A549 (cell line): ENCODE measurements around the gene TRIOBP. TPM values are rescaled to one million over a fixed set of nuclear protein-coding genes. Genes with fewer than 3 reads are reported as not detected.

Source experiments
- ATAC-seq, 2 experiments: fragments of 200-7000 bp in 1 of 2; fragments of >200 bp in 1 of 2; cut with Nextera tagmentation in 1 of 2; cut with Tn5 transposase in 1 of 2; 3 replicates each; pipeline versions ENCODE4 v1.8.0 to v1.9.1; 2018 to 2020; ENCODE audit warnings: mild to moderate bottlenecking in 1 of 2, moderate library complexity in 1 of 2
- CTCF ChIA-PET: fragments of 300-600 bp; sonication (Branson Sonifier 250); formaldehyde crosslinking; extraction: SDS; loops from one replicate; lab custom pipeline; 2021; ENCODE audit warnings: antibody characterized with exemption, inconsistent platforms; lab: Yijun Ruan, JAX
- POLR2A ChIA-PET: fragments of 350-600 bp; formaldehyde crosslinking; extraction: SDS; loops from one replicate; lab custom pipeline; 2021; ENCODE audit warnings: antibody characterized with exemption, inconsistent platforms; lab: Yijun Ruan, JAX
- DNase-seq, 2 experiments: peaks; one replicate each; pipeline versions ENCODE4 v3.0.0 to v3.0.0-alpha.2; 2011 to 2016; ENCODE audit warnings: low read depth in 1 of 2, low spot score in 1 of 2
- FAIRE-seq: peaks from 2 replicates; lab custom pipeline; 2011; peaks lifted over from hg19 to GRCh38; lab: Jason Lieb, UNC
- H3K27ac ChIP-seq, 2 experiments: fragments of >200 bp; sonication (Bioruptor Twin); formaldehyde crosslinking; 3 replicates each; pipeline ENCODE4 v1.5.1; 2016 to 2017
- H3K4me1 ChIP-seq: fragments of >200 bp; sonication (Bioruptor Twin); formaldehyde crosslinking; 3 replicates; pipeline ENCODE4 v1.6.1; 2016
- H3K4me2 ChIP-seq: fragments of >200 bp; sonication (Bioruptor Twin); formaldehyde crosslinking; 3 replicates; pipeline ENCODE4 v1.6.1; 2016
- H3K4me3 ChIP-seq: fragments of >200 bp; sonication (Bioruptor Twin); formaldehyde crosslinking; 3 replicates; pipeline ENCODE4 v1.5.1; 2016
- H3K9me3 ChIP-seq: fragments of >200 bp; sonication (Bioruptor Twin); formaldehyde crosslinking; 3 replicates; pipeline ENCODE4 v1.6.1; 2016
- CEBPB ChIP-seq, 2 experiments: fragments of >200 bp in 1 of 2; sonication (Bioruptor Twin) in 1 of 2; formaldehyde crosslinking in 1 of 2; IDR thresholded peaks; 2 replicates each; pipeline ENCODE4 v1.6.1; 2012 to 2016
- MYC ChIP-seq: IDR thresholded peaks from 2 replicates; pipeline ENCODE4 v1.6.1; 2012; ENCODE audit warnings: mild to moderate bottlenecking, inconsistent platforms, low read length, improper control_type of control experiment, borderline replicate concordance
- PBX3 ChIP-seq: IDR thresholded peaks from 2 replicates; pipeline ENCODE4 v1.6.1; 2012
- WGBS: methylation state at CpG from one replicate; pipeline ENCODE4 v1.1.6; 2017; ENCODE audit errors: missing lambda C conversion rate; 5-methylcytosine and 5-hydroxymethylcytosine counted together
- polyA plus RNA-seq, 4 experiments: library from polyadenylated mRNA; depleted of rRNA in 3 of 4; stranded (reverse); fragments of >200 nt; fragmentation: RNase III in 1 of 4; extraction: RNeasy Plus Mini Kit Qiagen cat#74134 plus additional on column Dnase treatment in 1 of 4; gene quantifications; 2 replicates in 3 of 4; 3 replicates in 1 of 4; pipeline ENCODE4 v1.2.3, GENCODE V29; 2011 to 2017
- small RNA-seq, 6 experiments: library from RNA; depleted of rRNA; stranded (forward); fragments of <200 nt; gene quantifications; one replicate each; pipeline ENCODE3, GENCODE V24; 2012

Gene TRIOBP
- polyA plus RNA-seq, 2 of the 4 experiments (the other 2 are of a cell fraction), result 15.7 to 26.0 TPM

GRCh38 chr22:37824674-37825641, 128.1 kb downstream of the TRIOBP start:
- ChIA-PET POLR2A (no interaction called here), CTCF (interaction anchor here (0.6 to 3.9 kb wide), 5 partner anchors 9 to 85 kb away, joined by 3 to 18 read pairs (median 4); no protein-coding TSS in a partner anchor)
- TF ChIP-seq MYC, result no peak
- no peak for TF ChIP-seq PBX3
- TF ChIP-seq CEBPB (IDR thresholded peaks at IDR 0.05), result no peak
- no peaks in the 10 kb centered on the region for H3K4me1 ChIP-seq
- 96% methylated on average over 82 of the region's 135 CpGs for WGBS
- DNase-seq, result no peak
- ATAC-seq, result no peak
- no peaks in the 10 kb centered on the region for H3K9me3 ChIP-seq
- H3K4me3 ChIP-seq, result no peak overlapping the region
- no peak for FAIRE-seq
- H3K27ac ChIP-seq, result no peak overlapping the region
- H3K4me2 ChIP-seq, result no peak overlapping the region

Small RNA genes lying within 50 kb of the gene (small RNA-seq; reads per million reads assigned to genes)
- 0 to 1.3 (median 0) reads per million in 6 experiments for gene RN7SL385P

Other genes with a start within 250 kb of the TRIOBP start
- gene MFNG, start 210.7 kb upstream of the TRIOBP start, polyA plus RNA-seq (2011; rRNA removed), result 1.2 and 2.0 TPM in 2 replicates
- gene MFNG, start 210.7 kb upstream of the TRIOBP start, polyA plus RNA-seq (2017; fragmentation: RNase III; extraction: RNeasy Plus Mini Kit Qiagen cat#74134 plus additional on column Dnase treatment), result 1.7 to 1.8 TPM (median 1.7 TPM) in 3 replicates
- gene CARD10, start 177.6 kb upstream of the TRIOBP start, polyA plus RNA-seq (2011; rRNA removed), result 8.3 and 11.1 TPM in 2 replicates
- 14.1 to 16.1 TPM (median 15.3 TPM) in 3 replicates for gene CARD10, start 177.6 kb upstream of the TRIOBP start, polyA plus RNA-seq (2017; fragmentation: RNase III; extraction: RNeasy Plus Mini Kit Qiagen cat#74134 plus additional on column Dnase treatment)
- 12.2 and 16.0 TPM in 2 replicates for gene CDC42EP1, start 136.6 kb upstream of the TRIOBP start, polyA plus RNA-seq (2011; rRNA removed)
- 20.2 to 21.5 TPM (median 20.3 TPM) in 3 replicates for gene CDC42EP1, start 136.6 kb upstream of the TRIOBP start, polyA plus RNA-seq (2017; fragmentation: RNase III; extraction: RNeasy Plus Mini Kit Qiagen cat#74134 plus additional on column Dnase treatment)
- gene LGALS2, start 117.0 kb upstream of the TRIOBP start, polyA plus RNA-seq (2011; rRNA removed), result 1.1 and 2.0 TPM in 2 replicates
- gene LGALS2, start 117.0 kb upstream of the TRIOBP start, polyA plus RNA-seq (2017; fragmentation: RNase III; extraction: RNeasy Plus Mini Kit Qiagen cat#74134 plus additional on column Dnase treatment), result 0.45 to 0.75 TPM (median 0.63 TPM) in 3 replicates
- gene GGA1, start 88.2 kb upstream of the TRIOBP start, polyA plus RNA-seq (2011; rRNA removed), result 20.5 and 22.0 TPM in 2 replicates
- gene GGA1, start 88.2 kb upstream of the TRIOBP start, polyA plus RNA-seq (2017; fragmentation: RNase III; extraction: RNeasy Plus Mini Kit Qiagen cat#74134 plus additional on column Dnase treatment), result 23.5 to 28.4 TPM (median 26.1 TPM) in 3 replicates
- 1.6 and 1.8 TPM in 2 replicates for gene SH3BP1, start 57.4 kb upstream of the TRIOBP start, polyA plus RNA-seq (2011; rRNA removed)
- 1.6 to 2.8 TPM (median 2.7 TPM) in 3 replicates for gene SH3BP1, start 57.4 kb upstream of the TRIOBP start, polyA plus RNA-seq (2017; fragmentation: RNase III; extraction: RNeasy Plus Mini Kit Qiagen cat#74134 plus additional on column Dnase treatment)
- gene PDXP, start 38.3 kb upstream of the TRIOBP start, polyA plus RNA-seq (2011; rRNA removed), result 13.1 and 17.9 TPM in 2 replicates
- 10.5 to 11.5 TPM (median 10.8 TPM) in 3 replicates for gene PDXP, start 38.3 kb upstream of the TRIOBP start, polyA plus RNA-seq (2017; fragmentation: RNase III; extraction: RNeasy Plus Mini Kit Qiagen cat#74134 plus additional on column Dnase treatment)
- 584 and 723 TPM in 2 replicates for gene LGALS1, start 21.4 kb upstream of the TRIOBP start, polyA plus RNA-seq (2011; rRNA removed)
- 1,477 to 1,633 TPM (median 1,616 TPM) in 3 replicates for gene LGALS1, start 21.4 kb upstream of the TRIOBP start, polyA plus RNA-seq (2017; fragmentation: RNase III; extraction: RNeasy Plus Mini Kit Qiagen cat#74134 plus additional on column Dnase treatment)
- 13.6 and 23.0 TPM in 2 replicates for gene NOL12, start 10.7 kb upstream of the TRIOBP start, polyA plus RNA-seq (2011; rRNA removed)
- 34.5 to 39.3 TPM (median 37.3 TPM) in 3 replicates for gene NOL12, start 10.7 kb upstream of the TRIOBP start, polyA plus RNA-seq (2017; fragmentation: RNase III; extraction: RNeasy Plus Mini Kit Qiagen cat#74134 plus additional on column Dnase treatment)
- gene GCAT, start 110.9 kb downstream of the TRIOBP start, polyA plus RNA-seq (2011; rRNA removed), result 1.2 and 1.3 TPM in 2 replicates
- 2.1 to 3.1 TPM (median 2.6 TPM) in 3 replicates for gene GCAT, start 110.9 kb downstream of the TRIOBP start, polyA plus RNA-seq (2017; fragmentation: RNase III; extraction: RNeasy Plus Mini Kit Qiagen cat#74134 plus additional on column Dnase treatment)
- not detected in 2 replicates for gene GALR3, start 126.3 kb downstream of the TRIOBP start, polyA plus RNA-seq (2011; rRNA removed)
- gene GALR3, start 126.3 kb downstream of the TRIOBP start, polyA plus RNA-seq (2017; fragmentation: RNase III; extraction: RNeasy Plus Mini Kit Qiagen cat#74134 plus additional on column Dnase treatment), result not detected in 3 replicates
- 13.2 and 15.2 TPM in 2 replicates for gene ANKRD54, start 147.3 kb downstream of the TRIOBP start, polyA plus RNA-seq (2011; rRNA removed)
- 19.3 to 21.8 TPM (median 21.1 TPM) in 3 replicates for gene ANKRD54, start 147.3 kb downstream of the TRIOBP start, polyA plus RNA-seq (2017; fragmentation: RNase III; extraction: RNeasy Plus Mini Kit Qiagen cat#74134 plus additional on column Dnase treatment)
- 423 and 493 TPM in 2 replicates for gene EIF3L, start 152.4 kb downstream of the TRIOBP start, polyA plus RNA-seq (2011; rRNA removed)
- 212 to 222 TPM (median 218 TPM) in 3 replicates for gene EIF3L, start 152.4 kb downstream of the TRIOBP start, polyA plus RNA-seq (2017; fragmentation: RNase III; extraction: RNeasy Plus Mini Kit Qiagen cat#74134 plus additional on column Dnase treatment)
- gene MICALL1, start 209.2 kb downstream of the TRIOBP start, polyA plus RNA-seq (2011; rRNA removed), result 10.4 and 11.1 TPM in 2 replicates
- 16.1 to 19.0 TPM (median 18.6 TPM) in 3 replicates for gene MICALL1, start 209.2 kb downstream of the TRIOBP start, polyA plus RNA-seq (2017; fragmentation: RNase III; extraction: RNeasy Plus Mini Kit Qiagen cat#74134 plus additional on column Dnase treatment)